Amniotic epithelial cell (primary cell): Measurements from ENCODE around the gene TBC1D16.

Experiments used
- DNase-seq: peaks from one replicate; pipeline ENCODE4 v3.0.0-alpha.2; 2010; ENCODE audit warnings: low read depth

Gene TBC1D16

DNA sequence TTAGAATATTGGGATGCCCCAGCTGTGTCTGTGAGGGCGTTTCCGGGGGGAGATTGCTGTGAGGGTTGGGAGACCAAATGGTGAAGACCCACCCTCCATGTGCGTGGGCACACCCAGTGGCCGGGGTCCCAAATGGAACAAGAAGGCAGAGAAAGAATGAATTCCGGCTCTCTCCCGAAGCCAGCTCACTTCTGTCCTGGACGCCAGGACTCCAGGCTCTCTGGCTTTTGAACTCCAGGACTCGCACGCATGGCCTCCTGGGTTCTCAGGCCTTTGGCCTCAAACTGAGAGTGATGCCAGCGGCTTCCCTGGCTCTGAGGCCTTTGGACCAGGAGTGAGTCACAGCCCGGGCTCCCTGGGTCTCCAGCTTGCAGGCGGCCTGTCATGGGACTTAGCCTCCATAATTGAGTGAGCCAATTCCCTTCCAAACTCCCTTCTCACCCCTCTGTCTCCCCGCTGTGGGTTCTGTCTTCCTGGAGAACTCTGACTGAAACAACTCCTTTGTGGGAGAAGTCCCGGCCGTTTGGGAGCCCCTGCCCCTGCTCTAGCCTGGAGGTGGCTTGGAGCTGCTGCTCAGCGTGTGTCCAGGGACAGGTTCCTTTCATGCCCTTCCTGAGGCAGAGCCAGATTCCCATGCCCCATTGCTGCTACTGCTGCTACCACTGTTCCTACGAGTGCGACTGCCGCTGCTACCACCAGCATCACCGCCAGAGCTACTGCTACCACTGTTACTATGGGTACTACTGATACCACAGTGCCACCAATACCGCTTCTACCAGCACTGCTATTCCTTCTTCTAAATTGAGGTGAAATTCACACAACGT is 146.6 kb downstream of the TBC1D16 start:
- no peak for DNase-seq

DNA sequence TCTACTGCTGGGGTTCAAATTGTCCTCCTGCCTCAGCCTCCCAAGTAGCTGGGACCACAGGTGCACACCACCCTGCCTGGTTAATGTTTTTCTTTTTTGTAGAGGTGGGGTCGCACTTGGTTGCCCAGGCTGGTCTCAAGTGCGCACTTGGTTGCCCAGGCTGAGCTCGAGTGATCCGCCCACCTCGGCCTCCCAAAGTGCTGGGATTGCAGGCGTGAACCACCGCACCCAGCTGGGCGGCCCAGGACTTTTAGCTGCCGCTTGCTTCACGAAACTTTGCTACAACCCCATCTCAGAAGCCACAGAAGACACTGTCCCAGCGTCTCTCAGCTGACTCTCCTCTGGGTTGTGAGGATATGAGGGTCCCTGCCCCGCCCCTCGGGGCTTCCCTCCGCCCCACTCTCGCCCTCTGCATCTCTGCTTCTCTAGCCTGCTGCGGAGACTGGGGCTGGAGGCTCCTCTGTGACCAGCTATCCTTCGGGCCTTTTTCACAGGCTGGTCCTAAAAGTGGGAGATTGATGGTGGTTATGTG is 147.6 kb downstream of the TBC1D16 start:
- DNase-seq, result no peak

DNA sequence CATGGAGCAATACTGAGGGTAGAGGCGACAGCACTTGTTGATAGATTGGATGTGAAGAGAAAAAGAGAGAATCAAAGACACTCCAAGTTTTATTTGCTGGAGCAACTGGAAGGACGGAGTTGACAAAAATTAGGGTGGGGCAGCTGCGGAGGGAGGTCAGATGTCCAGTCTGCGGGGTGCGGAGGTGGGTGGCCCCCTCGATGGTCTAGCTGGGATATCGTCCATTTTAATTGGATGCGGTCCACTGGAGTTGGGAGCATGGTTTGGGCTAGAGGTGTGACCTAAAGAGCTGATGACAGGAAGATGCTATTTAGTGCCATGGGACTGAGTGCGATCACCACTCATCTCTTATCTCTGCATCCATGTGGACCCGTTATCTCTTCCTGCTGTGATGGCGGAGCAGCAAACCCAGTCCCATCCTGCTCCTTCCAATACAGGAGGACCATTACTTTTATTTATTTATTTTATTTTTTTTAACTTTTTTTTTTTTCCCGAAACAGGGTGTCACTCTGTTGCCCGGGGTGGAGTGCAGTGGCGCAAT is 148.2 kb downstream of the TBC1D16 start:
- no peak for DNase-seq

DNA sequence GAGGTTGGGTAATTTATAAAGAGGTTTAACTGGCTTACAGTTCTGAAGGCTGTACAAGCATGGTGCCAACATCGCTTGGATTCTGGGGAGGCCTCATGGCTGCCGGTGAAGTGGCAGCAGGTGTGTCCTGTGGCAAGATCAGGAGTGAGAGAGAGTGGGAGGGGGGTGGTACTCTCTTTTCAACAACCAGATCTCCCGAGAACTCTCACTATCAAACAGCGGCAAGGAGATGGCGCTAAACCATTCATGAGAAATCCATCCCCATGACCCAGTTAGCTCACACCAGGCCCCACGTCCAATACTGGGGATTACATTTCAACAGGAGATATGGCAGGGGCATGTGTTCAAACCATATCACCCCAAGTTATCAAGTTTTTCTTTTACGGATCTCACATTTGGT is 152.5 kb downstream of the TBC1D16 start:
- DNase-seq, result no peak
